GM06990 (cell line): ENCODE measurements around the gene COA5.

Experiments used
- DNase-seq: peaks from one replicate; pipeline ENCODE4 v3.0.0-alpha.2; 2011; ENCODE audit not compliant: insufficient read length; ENCODE audit errors: extremely low read depth
- H3K27me3 ChIP-seq: replicated peaks from 2 replicates; pipeline ENCODE4 v1.6.0; 2011; ENCODE audit warnings: low read length; ENCODE audit not compliant: control insufficient read depth, insufficient read depth
- H3K36me3 ChIP-seq: 2 replicates; pipeline ENCODE4 v1.5.1; 2011; ENCODE audit warnings: low read length; ENCODE audit not compliant: control insufficient read depth, insufficient read depth
- H3K4me3 ChIP-seq: replicated peaks from 2 replicates; pipeline ENCODE4 v1.5.1; 2011; ENCODE audit warnings: low read depth, mild to moderate bottlenecking, control low read depth, low read length
- CTCF ChIP-seq: IDR thresholded peaks from 2 replicates; pipeline ENCODE4 v1.5.1; 2011; ENCODE audit warnings: low read length, control low read depth, mild to moderate bottlenecking, inconsistent platforms; ENCODE audit not compliant: insufficient read depth, poor library complexity, severe bottlenecking

COA5 gene

GRCh38 chr2:98555696-98556095 is 52.6 kb downstream of the COA5 start:
- TF ChIP-seq CTCF, result no peak
- Histone ChIP-seq H3K27me3 (no peaks in the 10 kb centered on the region), H3K4me3 (no peak overlapping the region), H3K36me3 (peaks cover 35% of the 10 kb centered on the region)
- no peak for DNase-seq

- Histone ChIP-seq H3K36me3 (peaks cover 40% of the 10 kb centered on the region), H3K4me3 (no peak overlapping the region), H3K27me3 (no peaks in the 10 kb centered on the region)
- no peak for TF ChIP-seq CTCF
- DNase-seq, result no peak
Measured at GRCh38 chr2:98554116-98554861, 54.0 kb downstream of the COA5 start.

- TF ChIP-seq CTCF, result no peak
Measured at GRCh38 chr2:98552499-98553179, 55.7 kb downstream of the COA5 start.

GRCh38 chr2:98551316-98551715 is 57.0 kb downstream of the COA5 start:
- TF ChIP-seq CTCF, result no peak
- DNase-seq, result no peak
- no peak overlapping the region for H3K4me3 ChIP-seq
- H3K36me3 ChIP-seq, result peaks cover 43% of the 10 kb centered on the region
- H3K27me3 ChIP-seq, result no peaks in the 10 kb centered on the region

More at GRCh38 chr2:98552499-98553179, 55.7 kb downstream of the COA5 start:
- Histone ChIP-seq H3K4me3 (no peak overlapping the region), H3K36me3 (peaks cover 38% of the 10 kb centered on the region), H3K27me3 (no peaks in the 10 kb centered on the region)
- DNase-seq, result no peak

GRCh38 chr2:98550165-98550564 is 58.1 kb downstream of the COA5 start:
- H3K4me3 ChIP-seq, result no peak overlapping the region
- no peaks in the 10 kb centered on the region for H3K27me3 ChIP-seq
- TF ChIP-seq CTCF, result no peak
- H3K36me3 ChIP-seq, result peaks cover 41% of the 10 kb centered on the region
- DNase-seq, result no peak
